ENCODE measurements around the gene VAV2.

DNA sequence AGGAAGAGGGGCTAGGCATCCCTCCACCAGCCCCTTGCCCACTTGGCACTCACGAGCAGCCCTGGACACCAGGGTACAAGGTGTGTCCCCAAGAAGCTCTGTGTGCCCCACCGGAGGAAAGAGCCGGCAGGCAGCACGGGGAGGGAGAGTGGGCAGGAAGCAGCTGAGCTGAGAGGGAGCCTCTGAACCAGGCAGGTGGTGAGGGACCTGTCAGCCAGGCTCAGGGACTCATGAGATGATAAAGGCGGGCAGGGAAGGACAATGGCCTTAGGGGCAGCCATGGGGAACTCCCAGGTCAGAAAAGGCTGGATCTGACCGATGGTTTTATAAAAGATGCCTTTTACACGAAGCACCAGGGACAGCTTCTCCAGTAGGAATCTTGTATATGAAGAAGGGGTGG, 112.0 kb downstream of the VAV2 start:
- TF ChIP-seq CTCF (conservative IDR thresholded peaks at IDR 0.05; ENCODE audit: low read length) (no peak), EZH2phosphoT487 (IDR thresholded peaks at IDR 0.05; ENCODE audit: borderline replicate concordance, low read depth, low read length) (no peak)
